Endodermal cell (in vitro differentiated cells): ENCODE measurements around the gene DYNC1I2. TPM values are rescaled to one million over a fixed set of nuclear protein-coding genes. Genes with fewer than 3 reads are reported as not detected.
"Not testable (repeated sequence)": the region's sequence is repeated elsewhere in the genome, so short reads cannot be mapped to it uniquely, and the experiment has no call there.

Experiments
- DNase-seq: peaks from one replicate; pipeline ENCODE4 v3.0.0-alpha.2; 2017
- H3K27ac ChIP-seq: 2 replicates; pipeline ENCODE4 v1.5.1; 2013; ENCODE audit warnings: mild to moderate bottlenecking, low read depth, low read length, moderate library complexity
- H3K27me3 ChIP-seq: 2 replicates; pipeline ENCODE4 v1.6.1; 2013; ENCODE audit warnings: mild to moderate bottlenecking, low read length, moderate library complexity; ENCODE audit not compliant: insufficient read depth, control insufficient read depth, poor library complexity, severe bottlenecking
- H3K36me3 ChIP-seq: 2 replicates; pipeline ENCODE4 v1.7.0; 2013; ENCODE audit warnings: mild to moderate bottlenecking, low read length, moderate library complexity; ENCODE audit not compliant: control insufficient read depth, insufficient read depth
- H3K4me1 ChIP-seq: one replicate; pipeline ENCODE4 v1.7.0; 2013; ENCODE audit warnings: low read length; ENCODE audit not compliant: control insufficient read depth, insufficient read depth
- H3K4me3 ChIP-seq: 2 replicates; pipeline ENCODE4 v1.5.1; 2013; ENCODE audit warnings: mild to moderate bottlenecking, low read length, moderate library complexity
- H3K9ac ChIP-seq: 2 replicates; pipeline ENCODE4 v1.6.1; 2013; ENCODE audit warnings: mild to moderate bottlenecking, low read length, moderate library complexity; ENCODE audit not compliant: poor library complexity, severe bottlenecking; ENCODE audit errors: extremely low read depth
- H3K9me3 ChIP-seq: 2 replicates; pipeline ENCODE4 v1.6.1; 2013; ENCODE audit warnings: mild to moderate bottlenecking, low read length, moderate library complexity; ENCODE audit not compliant: control insufficient read depth
- H3K27ac Mint-ChIP-seq: 2 replicates; pipeline ENCODE4 v1.8.0; 2020; ENCODE audit warnings: mixed read lengths
- H3K27me3 Mint-ChIP-seq: 2 replicates; pipeline ENCODE4 v1.8.0; 2021; ENCODE audit warnings: mild to moderate bottlenecking, mixed read lengths; ENCODE audit not compliant: insufficient read depth
- H3K36me3 Mint-ChIP-seq: 2 replicates; pipeline ENCODE4 v1.8.0; 2020; ENCODE audit warnings: low read depth, mixed read lengths
- H3K4me1 Mint-ChIP-seq: 2 replicates; pipeline ENCODE4 v1.8.0; 2020; ENCODE audit warnings: mixed read lengths
- H3K4me3 Mint-ChIP-seq: 2 replicates; pipeline ENCODE4 v1.8.0; 2020; ENCODE audit warnings: mild to moderate bottlenecking, moderate library complexity, mixed read lengths
- H3K9me3 Mint-ChIP-seq: 2 replicates; pipeline ENCODE4 v1.8.0; 2020; ENCODE audit warnings: mild to moderate bottlenecking, mixed read lengths
- WGBS, 2 experiments: methylation state at CpG; one replicate each; pipeline versions ENCODE4 v1.1.5 to v1.1.7; 2013; ENCODE audit warnings: missing lambda C conversion rate in 2 of 2, mixed read lengths in 1 of 2; ENCODE audit not compliant: insufficient coverage in 1 of 2, insufficient read length in 1 of 2; 5-methylcytosine and 5-hydroxymethylcytosine counted together
- total RNA-seq, 2 donors: library from RNA; stranded (reverse); fragmentation: NEBNext Ultra II Directional in 1 of 2; extraction: Animal tissue kit (Norgen Biotek cat#: 25700) in 1 of 2; gene quantifications; 2 replicates in 1 of 2; 3 replicates in 1 of 2; pipeline ENCODE4 v1.2.1, GENCODE V29; 2021
- TF ChIP-seq, protein P1 (sequence below): fragments of 200-600 bp; sonication (generic); conservative IDR thresholded peaks from 2 replicates; pipeline ENCODE4 v1.5.0; 2021; ENCODE audit warnings: antibody characterized with exemption, mild to moderate bottlenecking

The DYNC1I2 gene
- total RNA-seq, 2 donors from 2014 or later, result 98.5 to 99.4 TPM

GRCh38 chr2:171745806-171746205, 58.5 kb downstream of the DYNC1I2 start:
- no peaks in the 10 kb centered on the region for H3K27me3 ChIP-seq
- no peak overlapping the region for H3K9ac ChIP-seq
- Mint-ChIP-seq H3K4me1 (no peaks in the 10 kb centered on the region), H3K27ac (no peak overlapping the region), H3K36me3 (peaks cover 49% of the 10 kb centered on the region), H3K27me3 (no peaks in the 10 kb centered on the region), H3K4me3 (no peak overlapping the region), H3K9me3 (no peaks in the 10 kb centered on the region)
- TF ChIP-seq, protein P1, sequence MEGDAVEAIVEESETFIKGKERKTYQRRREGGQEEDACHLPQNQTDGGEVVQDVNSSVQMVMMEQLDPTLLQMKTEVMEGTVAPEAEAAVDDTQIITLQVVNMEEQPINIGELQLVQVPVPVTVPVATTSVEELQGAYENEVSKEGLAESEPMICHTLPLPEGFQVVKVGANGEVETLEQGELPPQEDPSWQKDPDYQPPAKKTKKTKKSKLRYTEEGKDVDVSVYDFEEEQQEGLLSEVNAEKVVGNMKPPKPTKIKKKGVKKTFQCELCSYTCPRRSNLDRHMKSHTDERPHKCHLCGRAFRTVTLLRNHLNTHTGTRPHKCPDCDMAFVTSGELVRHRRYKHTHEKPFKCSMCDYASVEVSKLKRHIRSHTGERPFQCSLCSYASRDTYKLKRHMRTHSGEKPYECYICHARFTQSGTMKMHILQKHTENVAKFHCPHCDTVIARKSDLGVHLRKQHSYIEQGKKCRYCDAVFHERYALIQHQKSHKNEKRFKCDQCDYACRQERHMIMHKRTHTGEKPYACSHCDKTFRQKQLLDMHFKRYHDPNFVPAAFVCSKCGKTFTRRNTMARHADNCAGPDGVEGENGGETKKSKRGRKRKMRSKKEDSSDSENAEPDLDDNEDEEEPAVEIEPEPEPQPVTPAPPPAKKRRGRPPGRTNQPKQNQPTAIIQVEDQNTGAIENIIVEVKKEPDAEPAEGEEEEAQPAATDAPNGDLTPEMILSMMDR, result no peak
- no peak overlapping the region for H3K27ac ChIP-seq
- no peak overlapping the region for H3K4me3 ChIP-seq
- WGBS, 2 experiments, result 94% methylated on average over 4 of the region's 4 CpGs; no CpG with 5 or more reads in 1 of the 2 experiments
- no peaks in the 10 kb centered on the region for H3K4me1 ChIP-seq
- H3K36me3 ChIP-seq, result peaks cover 79% of the 10 kb centered on the region
- no peaks in the 10 kb centered on the region for H3K9me3 ChIP-seq
- no peak for DNase-seq

- Mint-ChIP-seq H3K4me1 (no peaks in the 10 kb centered on the region), H3K27ac (no peak overlapping the region), H3K36me3 (peaks cover 45% of the 10 kb centered on the region), H3K9me3 (no peaks in the 10 kb centered on the region), H3K4me3 (no peak overlapping the region), H3K27me3 (no peaks in the 10 kb centered on the region)
- no peaks in the 10 kb centered on the region for H3K9me3 ChIP-seq
- no peaks in the 10 kb centered on the region for H3K27me3 ChIP-seq
- H3K9ac ChIP-seq, result no peak overlapping the region
- no peak overlapping the region for H3K4me3 ChIP-seq
- H3K4me1 ChIP-seq, result no peaks in the 10 kb centered on the region
- TF ChIP-seq, protein P1, result no peak
- H3K27ac ChIP-seq, result no peak overlapping the region
- 92% methylated on average over 2 of the region's 3 CpGs; no CpG with 5 or more reads in 1 of the 2 experiments for WGBS, 2 experiments
- DNase-seq, result no peak
- peaks cover 84% of the 10 kb centered on the region for H3K36me3 ChIP-seq
Observed at GRCh38 chr2:171747371-171747770, 60.1 kb downstream of the DYNC1I2 start.

- H3K36me3 Mint-ChIP-seq, result peaks cover 43% of the 10 kb centered on the region
- WGBS, 2 experiments, result no CpG with 5 or more reads among the region's 1 CpG
- no peak overlapping the region for H3K27ac ChIP-seq
- H3K4me3 ChIP-seq, result no peak overlapping the region
- TF ChIP-seq, protein P1, result no peak
- DNase-seq, result no peak
- H3K27ac Mint-ChIP-seq, result no peak overlapping the region
- H3K27me3 ChIP-seq, result no peaks in the 10 kb centered on the region
- no peaks in the 10 kb centered on the region for H3K4me1 Mint-ChIP-seq
- no peaks in the 10 kb centered on the region for H3K27me3 Mint-ChIP-seq
- H3K9me3 ChIP-seq, result no peaks in the 10 kb centered on the region
- H3K4me3 Mint-ChIP-seq, result no peak overlapping the region
- no peak overlapping the region for H3K9ac ChIP-seq
- H3K4me1 ChIP-seq, result peaks cover 2% of the 10 kb centered on the region
- peaks cover 10% of the 10 kb centered on the region for H3K9me3 Mint-ChIP-seq
- H3K36me3 ChIP-seq, result peaks cover 51% of the 10 kb centered on the region
Observed at GRCh38 chr2:171754254-171754939, 67.1 kb downstream of the DYNC1I2 start.

DNA sequence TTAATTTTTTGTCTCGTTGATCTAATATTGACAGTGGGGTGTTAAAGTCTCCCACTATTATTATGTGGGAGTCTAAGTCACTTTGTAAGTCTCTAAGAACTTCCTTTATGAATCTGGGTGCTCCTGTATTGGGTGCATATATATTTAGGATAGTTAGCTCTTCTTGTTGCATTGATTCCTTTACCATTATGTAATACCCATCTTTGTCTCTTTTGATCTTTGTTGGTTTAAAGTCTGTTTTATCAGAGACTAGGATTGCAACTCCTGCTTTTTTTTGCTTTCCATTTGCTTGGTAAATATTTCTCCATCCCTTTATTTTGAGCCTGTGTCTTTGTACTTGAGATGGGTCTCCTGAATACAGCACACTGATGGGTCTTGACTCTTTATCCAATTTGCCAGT, 71.5 kb downstream of the DYNC1I2 start:
- not testable (repeated sequence) for H3K27ac Mint-ChIP-seq, DNase-seq, H3K9ac ChIP-seq, H3K4me1 Mint-ChIP-seq, H3K27me3 Mint-ChIP-seq, H3K4me3 ChIP-seq, H3K27ac ChIP-seq, H3K27me3 ChIP-seq, H3K4me3 Mint-ChIP-seq, H3K9me3 ChIP-seq, H3K4me1 ChIP-seq
- H3K36me3 Mint-ChIP-seq, result peaks cover 63% of the 10 kb centered on the region
- 83 to 94% methylated on average over 1 of the region's 1 CpG for WGBS, 2 experiments
- H3K36me3 ChIP-seq, result peaks cover 21% of the 10 kb centered on the region
- H3K9me3 Mint-ChIP-seq, result peaks cover 10% of the 10 kb centered on the region

DNA sequence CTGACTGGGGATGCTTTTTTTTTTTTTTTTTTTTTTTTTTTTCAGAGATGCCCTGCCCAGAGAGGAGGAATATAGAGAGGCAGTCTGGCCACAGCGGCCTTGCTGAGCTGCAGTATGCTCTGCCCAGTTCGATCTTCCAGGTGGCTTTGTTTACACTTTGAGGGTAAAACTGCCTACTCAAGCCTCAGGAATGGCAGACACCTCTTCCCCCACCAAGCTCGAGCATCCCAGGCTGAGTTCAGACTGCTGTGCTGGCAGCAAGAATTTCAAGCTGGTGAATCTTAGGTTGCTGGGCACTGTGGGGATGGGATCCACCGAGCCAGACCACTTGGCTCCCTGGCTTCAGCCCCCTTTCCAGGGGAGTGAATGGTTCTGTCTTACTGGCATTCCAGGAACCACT, 73.9 kb downstream of the DYNC1I2 start:
- not testable (repeated sequence) for DNase-seq, H3K9ac ChIP-seq, H3K27me3 Mint-ChIP-seq, H3K4me3 Mint-ChIP-seq, H3K27me3 ChIP-seq, H3K27ac ChIP-seq, H3K4me1 ChIP-seq, H3K4me3 ChIP-seq, H3K27ac Mint-ChIP-seq, H3K9me3 ChIP-seq, H3K4me1 Mint-ChIP-seq, H3K9me3 Mint-ChIP-seq
- H3K36me3 Mint-ChIP-seq, result peaks cover 44% of the 10 kb centered on the region
- peaks cover 15% of the 10 kb centered on the region for H3K36me3 ChIP-seq
- 95 to 100% methylated on average over 1 to 4 of the region's 4 CpGs for WGBS, 2 experiments
